GM19023 (cell line): ENCODE measurements around the gene FAM180A.

Experiments
- ATAC-seq: cut with Tn5 transposase; IDR thresholded peaks from one replicate; pipeline ENCODE4 v1.9.1; 2021; ENCODE audit warnings: mild to moderate bottlenecking, moderate library complexity; ENCODE audit not compliant: unreplicated experiment

The FAM180A gene

GRCh38 chr7:135685306-135686084 is 63.1 kb downstream of the FAM180A start:
- no peak for ATAC-seq

GRCh38 chr7:135684699-135685098 is 63.9 kb downstream of the FAM180A start:
- ATAC-seq: no peak

GRCh38 chr7:135684136-135684535 is 64.5 kb downstream of the FAM180A start:
- no peak for ATAC-seq

GRCh38 chr7:135683609-135684008 is 65.0 kb downstream of the FAM180A start:
- ATAC-seq: no peak

GRCh38 chr7:135682191-135682590 is 66.4 kb downstream of the FAM180A start:
- no peak for ATAC-seq

GRCh38 chr7:135681762-135682161 is 66.9 kb downstream of the FAM180A start:
- no peak for ATAC-seq
